CD4-positive, alpha-beta T cell treated with Interleukin-15 for 4 hours (primary cell): ENCODE measurements around the gene MAVS.
"Not testable (repeated sequence)": the region's sequence is repeated elsewhere in the genome, so short reads cannot be mapped to it uniquely, and the experiment has no call there.

Experiments
- DNase-seq: peaks from one replicate; pipeline ENCODE4 v3.0.0-alpha.2; 2020; ENCODE audit warnings: low spot score

Gene MAVS

DNA sequence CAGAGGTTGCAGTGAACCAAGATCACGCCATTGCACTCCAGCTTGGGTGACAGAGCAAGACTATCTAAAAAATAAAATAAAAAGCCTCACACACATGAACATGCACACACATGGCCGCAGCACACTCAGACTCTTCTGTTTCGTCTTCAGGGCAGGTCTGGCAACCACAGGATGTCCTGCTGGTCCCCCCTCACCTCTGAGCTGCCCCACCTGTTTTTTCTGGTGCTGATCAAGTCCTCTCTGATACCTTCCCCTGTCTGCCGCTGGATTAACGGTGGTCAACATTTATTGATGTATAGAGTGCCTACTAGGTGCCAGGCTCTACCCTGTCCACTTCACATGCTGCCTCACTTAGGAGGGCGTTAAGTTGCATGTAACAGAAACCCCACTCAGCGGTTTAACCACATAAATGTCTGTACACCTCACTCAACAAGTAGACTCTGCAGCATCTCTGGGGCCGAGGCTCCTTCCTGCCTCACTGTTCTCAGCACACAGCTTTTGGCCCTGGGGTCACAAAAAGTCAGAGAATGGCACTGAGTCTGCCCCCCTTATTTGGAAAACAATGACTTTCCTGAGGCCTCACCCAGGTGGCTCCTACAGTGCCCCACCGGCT, 30.8 kb upstream of the MAVS start:
- DNase-seq = peak; percentile 53

DNA sequence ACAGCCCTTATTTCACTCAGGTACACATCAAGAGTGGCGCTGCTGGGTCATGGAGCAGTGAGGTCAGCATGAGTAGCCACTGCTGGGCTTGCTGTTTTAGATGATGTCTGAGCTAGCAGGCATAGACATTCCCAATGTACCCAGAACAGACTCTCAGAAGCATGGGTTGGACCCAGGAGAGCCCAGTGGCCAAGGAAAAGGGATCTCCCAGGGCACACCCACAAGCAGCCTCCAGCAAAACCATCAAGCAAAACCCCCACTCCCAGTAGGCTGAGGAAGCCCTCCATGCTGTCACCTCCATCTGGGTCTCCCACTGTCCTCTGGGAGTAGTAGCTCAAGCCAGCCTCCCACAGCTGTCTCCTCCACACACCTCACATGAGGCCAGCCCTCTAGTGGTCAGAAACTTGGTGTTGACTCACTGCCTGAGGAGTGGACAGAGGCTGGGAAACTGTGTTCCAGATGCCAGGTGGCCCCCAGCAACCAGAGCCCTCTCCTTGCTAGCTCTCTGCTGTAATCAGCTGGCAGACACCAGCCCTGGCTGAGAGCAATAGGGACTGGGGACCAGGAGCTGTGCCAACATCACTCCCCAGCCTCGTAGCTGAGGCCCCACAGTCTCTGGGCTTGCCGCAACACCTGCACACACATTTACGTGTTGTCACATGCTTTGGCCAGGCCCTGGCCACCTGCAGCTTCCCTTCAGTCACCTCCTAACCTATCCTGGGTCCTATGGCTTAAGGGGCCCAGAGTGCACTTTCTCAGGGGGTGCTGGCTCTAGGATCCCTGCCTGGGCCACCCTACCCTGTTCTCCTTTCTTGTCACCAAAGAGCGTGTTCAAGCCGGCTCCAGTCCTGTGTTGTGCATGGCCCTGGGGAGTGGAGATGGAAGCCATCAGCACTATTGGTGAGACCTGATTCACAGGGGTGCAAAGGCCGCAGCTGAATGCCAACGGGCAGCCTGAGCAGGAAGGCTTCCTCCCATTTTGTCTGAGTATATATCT, 28.2 kb upstream of the MAVS start:
- DNase-seq = no peak

GRCh38 chr20:3819411-3820047, 27.1 kb upstream of the MAVS start:
- no peak for DNase-seq

- peak; percentile 90 for DNase-seq
Measured at GRCh38 chr20:3820048-3820900, 26.4 kb upstream of the MAVS start, which contains the start of gene AP5S1. Gene AP5S1, plus strand, starts transcription at chr20:3820547. Its CDS starts 1,571 bp downstream, at chr20:3822118.

DNA sequence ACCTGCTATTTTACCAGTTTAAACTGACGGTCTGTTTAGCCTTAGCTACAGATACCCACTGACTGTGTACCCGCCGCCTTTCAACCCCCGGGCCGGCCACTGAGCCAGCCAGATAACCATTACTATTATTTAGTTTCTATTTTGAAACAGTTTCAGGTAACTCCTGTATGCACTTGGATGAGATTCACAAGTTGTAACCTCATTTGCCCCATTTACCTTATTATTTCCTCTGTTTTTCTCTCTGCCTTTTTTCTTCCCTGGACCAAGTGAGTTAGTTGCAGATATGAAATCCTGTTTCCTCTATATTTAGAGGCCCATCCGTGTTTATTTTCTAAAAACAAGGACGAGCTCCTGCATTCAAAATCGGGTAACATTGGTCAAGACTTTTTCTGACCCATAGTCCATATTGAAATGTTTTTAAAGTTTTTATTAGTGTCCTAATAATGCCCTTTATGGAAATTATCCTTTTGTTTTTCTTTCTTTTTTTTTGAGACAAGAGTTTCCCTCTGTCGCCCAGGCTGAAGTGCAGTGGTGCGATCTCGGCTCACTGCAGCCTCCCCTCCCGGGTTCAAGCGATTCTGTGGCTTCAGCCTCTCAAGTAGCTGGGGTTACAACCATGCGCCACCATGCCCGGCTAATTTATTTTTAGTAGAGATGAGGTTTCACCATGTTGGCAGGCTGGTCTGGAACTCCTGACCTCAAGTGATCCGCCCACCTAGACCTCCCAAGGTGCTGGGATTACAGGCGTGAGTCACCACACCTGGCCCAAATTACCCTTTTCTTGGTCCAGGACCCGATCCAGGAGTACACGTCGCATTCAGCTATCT, 25.5 kb upstream of the MAVS start:
- no peak for DNase-seq

DNA sequence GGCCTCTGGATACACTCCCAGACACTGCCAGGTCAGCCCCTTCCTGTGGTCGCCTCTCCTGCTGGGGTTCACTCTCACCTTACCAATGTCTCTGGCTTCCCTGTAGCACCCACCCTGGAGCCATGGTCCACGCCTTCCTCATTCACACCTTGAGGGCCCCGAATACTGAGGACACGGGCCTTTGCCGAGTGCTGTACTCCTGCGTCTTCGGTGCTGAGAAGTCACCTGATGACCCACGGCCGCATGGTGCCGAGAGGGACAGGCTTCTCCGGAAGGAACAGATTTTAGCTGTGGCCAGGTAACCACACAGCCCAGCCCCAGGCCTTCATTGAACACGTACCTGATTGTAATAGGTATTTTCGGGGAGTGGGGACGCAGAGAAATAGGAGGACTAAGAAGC, 24.6 kb upstream of the MAVS start:
- DNase-seq = no peak

- DNase-seq = no peak
Measured at GRCh38 chr20:3823881-3824280, 22.8 kb upstream of the MAVS start.

DNA sequence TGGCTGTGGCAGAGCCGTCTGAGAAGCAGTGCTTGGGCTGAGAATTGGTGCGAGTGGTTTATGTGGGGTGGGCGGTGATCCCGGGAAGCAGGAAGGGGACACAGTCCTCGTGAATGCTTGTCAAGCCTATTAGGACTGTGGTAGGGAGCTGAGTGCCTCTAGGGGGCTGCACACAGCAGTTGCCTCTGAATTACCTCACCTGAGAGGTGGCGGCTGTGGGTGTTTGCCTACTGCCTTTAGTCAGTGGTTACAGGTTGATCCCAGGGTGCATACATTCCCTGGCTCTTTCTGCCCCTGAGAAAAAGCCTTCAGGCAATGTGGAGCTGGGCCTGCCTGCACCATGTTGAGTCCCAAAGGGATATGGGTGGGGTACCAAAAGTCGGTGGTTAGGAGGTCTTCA, 21.1 kb upstream of the MAVS start:
- DNase-seq = no peak

DNA sequence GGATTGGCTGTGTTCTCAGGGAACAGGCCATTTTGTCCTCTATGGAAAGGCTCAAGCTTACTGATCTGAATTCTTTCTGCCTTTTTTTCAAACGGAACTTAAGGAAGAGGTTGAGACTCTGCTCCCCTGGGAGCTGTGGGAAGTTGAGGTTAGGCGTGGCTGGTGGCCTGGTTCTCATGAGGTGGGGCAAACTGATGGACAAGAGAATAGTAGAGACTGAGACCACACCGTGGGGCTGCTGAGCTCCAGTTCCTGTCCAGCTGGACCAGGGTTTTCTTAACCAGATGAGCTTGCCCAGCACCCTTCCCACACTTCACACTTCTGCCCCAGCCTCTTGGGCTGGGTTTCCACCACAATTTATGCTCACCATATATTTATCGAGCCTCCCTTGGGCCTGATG, 20.2 kb upstream of the MAVS start:
- no peak for DNase-seq

DNA sequence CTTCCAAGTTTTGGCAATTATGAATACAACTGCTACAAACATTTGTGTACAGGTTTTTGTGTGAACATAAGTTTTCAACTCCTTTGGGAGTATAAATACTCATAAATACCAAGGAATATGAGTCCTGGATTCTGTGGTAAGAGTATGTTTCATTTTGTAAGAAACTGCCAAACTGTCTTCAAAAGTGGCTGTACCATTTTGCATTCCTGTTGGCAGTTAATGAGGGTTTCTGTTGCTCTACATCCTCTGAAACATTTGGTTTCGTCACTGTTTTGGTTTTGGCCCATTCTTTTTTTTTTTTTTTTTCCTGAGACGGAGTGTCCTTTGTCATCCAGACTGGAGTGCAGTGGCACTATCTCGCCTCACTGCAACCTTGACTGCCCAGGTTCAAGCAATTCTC, 17.8 kb upstream of the MAVS start:
- DNase-seq = no peak

- DNase-seq = not testable (repeated sequence)
Measured at GRCh38 chr20:3829891-3830290, 16.7 kb upstream of the MAVS start.

DNA sequence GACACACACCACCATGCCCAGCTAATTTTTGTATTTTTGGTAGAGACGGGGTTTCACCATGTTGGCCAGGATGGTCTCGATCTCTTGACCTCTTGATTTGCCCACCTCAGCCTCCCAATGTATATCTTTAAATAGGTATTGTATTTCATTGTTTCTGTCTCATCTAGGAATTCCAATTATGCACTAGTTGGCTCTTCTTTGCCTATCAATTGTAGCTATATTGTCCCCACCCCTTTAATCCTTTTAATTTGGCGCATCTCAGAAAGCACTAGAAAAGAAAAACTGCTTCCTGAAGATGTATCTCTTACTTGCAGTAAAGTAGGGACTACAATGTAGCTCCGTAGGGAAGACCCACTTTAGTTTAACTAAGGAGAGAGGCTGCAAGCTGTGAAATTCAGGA, 10.5 kb upstream of the MAVS start:
- DNase-seq = no peak

GRCh38 chr20:3839328-3839727, 7.3 kb upstream of the MAVS start:
- DNase-seq = no peak

DNA sequence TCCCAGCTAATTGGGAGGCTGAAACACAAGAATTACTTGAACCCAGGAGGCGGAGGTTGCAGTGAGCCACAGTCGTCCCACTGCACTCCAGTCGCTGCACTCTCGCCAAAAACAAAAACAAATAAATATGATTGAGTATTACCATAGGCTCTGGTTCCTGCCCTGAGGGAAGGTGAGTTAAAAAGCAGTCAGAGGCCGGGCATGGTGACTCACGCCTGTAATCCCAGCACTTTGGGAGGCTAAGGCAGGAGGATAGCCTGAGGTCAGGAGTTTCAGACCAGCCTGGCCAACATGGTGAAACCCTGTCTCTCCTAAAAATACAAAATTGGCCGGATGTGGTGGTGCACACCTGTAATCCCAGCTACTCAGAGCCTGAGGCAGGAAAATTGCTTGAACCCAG, 6.4 kb upstream of the MAVS start:
- DNase-seq = not testable (repeated sequence)

DNA sequence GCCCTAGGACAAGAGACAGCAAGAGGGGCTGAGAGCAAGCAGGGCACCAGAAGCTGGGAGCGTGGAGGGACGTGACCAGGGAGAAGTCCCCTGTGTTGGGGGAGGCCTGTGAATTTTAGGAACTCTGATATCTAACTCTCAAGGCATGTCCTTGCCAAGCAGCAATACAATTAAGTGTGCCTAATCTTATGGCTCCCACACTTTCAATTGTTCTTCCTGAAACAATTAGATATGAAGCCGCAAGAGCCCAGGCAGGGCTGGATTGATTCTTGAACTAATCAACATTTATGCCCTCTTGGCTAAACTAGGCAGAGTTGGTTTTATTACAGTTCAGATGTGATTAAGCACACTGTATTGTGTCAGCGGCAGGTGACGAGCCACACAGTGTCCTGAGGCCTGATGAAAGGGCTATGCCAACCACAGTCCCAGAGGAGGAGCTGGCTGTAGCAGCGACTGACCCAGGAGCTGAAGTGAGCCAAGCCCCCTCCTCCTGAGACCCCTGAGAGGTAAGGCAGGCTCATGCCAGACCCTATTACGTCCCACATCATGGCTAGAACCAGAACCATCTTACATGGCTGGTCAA, 4.2 kb upstream of the MAVS start:
- no peak for DNase-seq

GRCh38 chr20:3843490-3843889, 3.1 kb upstream of the MAVS start:
- no peak for DNase-seq

- not testable (repeated sequence) for DNase-seq
Measured at GRCh38 chr20:3843990-3844619, 2.5 kb upstream of the MAVS start.

GRCh38 chr20:3846378-3846739, 275 bp upstream of the MAVS start:
- peak; percentile 2 for DNase-seq

DNA sequence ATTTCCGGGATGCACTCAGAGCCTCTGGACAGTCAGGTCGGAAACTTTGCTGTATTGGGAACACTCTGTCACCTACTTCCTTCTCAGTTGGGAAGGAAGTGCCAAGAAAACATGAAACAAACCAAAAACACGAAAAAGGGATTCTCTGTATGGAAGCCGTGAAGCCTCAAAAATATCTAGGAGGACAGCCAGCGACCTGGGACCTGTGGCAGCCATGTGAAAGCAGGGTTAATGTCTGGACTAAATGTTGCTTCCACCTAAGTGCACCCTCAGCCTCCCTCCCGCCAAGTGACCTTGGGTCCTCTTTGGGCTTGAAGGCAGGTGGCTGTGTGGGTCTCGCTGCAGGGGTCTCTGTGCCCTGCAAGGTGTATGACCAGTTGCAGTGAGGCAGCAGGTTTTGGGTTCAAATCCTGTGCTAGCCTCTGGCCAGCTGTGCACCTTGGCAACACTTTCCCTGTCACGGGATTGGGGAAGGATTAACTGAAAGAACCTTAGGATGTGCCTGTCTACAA, 851 bp downstream of the MAVS start:
- DNase-seq = no peak

- DNase-seq = no peak
Measured at GRCh38 chr20:3848565-3848964, 1.9 kb downstream of the MAVS start.
